Activated CD8-positive, alpha-beta memory T cell treated with anti-CD3 and anti-CD28 coated beads, Interleukin-2, amount 50 U/mL, for 48 hours (primary cell): Measurements from ENCODE around the gene SUPT3H.
A peak's percentile ranks its signal among the peaks of the same experiment; 100 is the strongest.

ENCODE experiments used
- DNase-seq: peaks from one replicate; pipeline ENCODE4 v3.0.0-alpha.2; 2020

Gene SUPT3H

GRCh38 chr6:45377554-45378333, at the start of gene SUPT3H:
Gene SUPT3H (minus strand): TSS chr6:45377934.
- peak; percentile 96 for DNase-seq

GRCh38 chr6:45426251-45426650, 48.5 kb upstream of the SUPT3H start:
- DNase-seq: no peak

- DNase-seq: no peak
Measured at GRCh38 chr6:45424451-45424861, 46.7 kb upstream of the SUPT3H start.

GRCh38 chr6:45423824-45424450, 46.2 kb upstream of the SUPT3H start:
- no peak for DNase-seq

- DNase-seq: peak; percentile 80
Measured at GRCh38 chr6:45423111-45423823, 45.5 kb upstream of the SUPT3H start.

- DNase-seq: peak; percentile 84
Measured at GRCh38 chr6:45422503-45423110, 44.9 kb upstream of the SUPT3H start.

GRCh38 chr6:45421709-45422502, 44.2 kb upstream of the SUPT3H start:
- peak; percentile 78 for DNase-seq

- DNase-seq: no peak
Measured at GRCh38 chr6:45420909-45421708, 43.4 kb upstream of the SUPT3H start.

GRCh38 chr6:45420083-45420908, 42.6 kb upstream of the SUPT3H start:
- DNase-seq: peak; percentile 79

GRCh38 chr6:45419571-45420082, 41.9 kb upstream of the SUPT3H start:
- DNase-seq: peak; percentile 87

- DNase-seq: no peak
Measured at GRCh38 chr6:45417436-45417835, 39.7 kb upstream of the SUPT3H start.

GRCh38 chr6:45416700-45417099, 39.0 kb upstream of the SUPT3H start:
- DNase-seq: no peak

GRCh38 chr6:45415788-45416518, 38.2 kb upstream of the SUPT3H start:
- DNase-seq: no peak

GRCh38 chr6:45415315-45415714, 37.6 kb upstream of the SUPT3H start:
- DNase-seq: no peak

- no peak for DNase-seq
Measured at GRCh38 chr6:45411959-45412358, 34.2 kb upstream of the SUPT3H start.

- no peak for DNase-seq
Measured at GRCh38 chr6:45400021-45400420, 22.3 kb upstream of the SUPT3H start.

GRCh38 chr6:45398075-45398813, 20.5 kb upstream of the SUPT3H start:
- no peak for DNase-seq

- DNase-seq: no peak
Measured at GRCh38 chr6:45394586-45395095, 16.9 kb upstream of the SUPT3H start.

- DNase-seq: no peak
Measured at GRCh38 chr6:45388328-45388727, 10.6 kb upstream of the SUPT3H start.
